Thyroid gland (tissue), 4 donors: ENCODE data around the gene IFTAP. TPM values are rescaled to one million over a fixed set of nuclear protein-coding genes. Genes with fewer than 3 reads are reported as not detected.

ENCODE experiments used
- DNase-seq, 2 donors: peaks; one replicate each; pipeline ENCODE4 v3.0.0-alpha.2; 2019
- H3K27ac ChIP-seq, 3 donors: fragments of 200-600 bp; sonication (generic); 1 replicate in 2 of 3; 2 replicates in 1 of 3; pipeline ENCODE4 v1.5.1; 2016 to 2019; ENCODE audit warnings: mild to moderate bottlenecking in 1 of 3, moderate library complexity in 1 of 3
- H3K27me3 ChIP-seq: fragments of 200-600 bp; sonication (generic); one replicate; pipeline ENCODE4 v1.5.1; 2019
- H3K36me3 ChIP-seq, 2 donors: fragments of 200-600 bp; sonication (generic); one replicate each; pipeline ENCODE4 v1.5.1; 2016 to 2019
- H3K4me1 ChIP-seq, 2 donors: fragments of 200-600 bp; sonication (generic); one replicate each; pipeline ENCODE4 v1.5.1; 2017 to 2019
- H3K4me3 ChIP-seq, 3 donors: fragments of 200-600 bp; sonication (generic); replicated peaks in 1 of 3; 1 replicate in 2 of 3; 2 replicates in 1 of 3; pipeline ENCODE4 v1.5.1; 2016; ENCODE audit warnings: mild to moderate bottlenecking in 1 of 3
- H3K9me3 ChIP-seq: fragments of 200-600 bp; sonication (generic); one replicate; pipeline ENCODE4 v1.5.1; 2017
- CTCF ChIP-seq, 6 experiments: fragments of 200-600 bp in 3 of 6; fragments of 450-650 bp in 3 of 6; sonication (generic) in 3 of 6; IDR thresholded peaks; one replicate each; pipeline ENCODE4 v1.5.1; 2016 to 2019; ENCODE audit warnings: antibody characterized with exemption in 6 of 6, mild to moderate bottlenecking in 2 of 6, inconsistent platforms in 1 of 6, moderate library complexity in 1 of 6
- POLR2A ChIP-seq, 2 donors: fragments of 450-650 bp; IDR thresholded peaks; one replicate each; pipeline ENCODE4 v1.6.1; 2017; ENCODE audit warnings: antibody characterized with exemption in 2 of 2, mild to moderate bottlenecking in 2 of 2, moderate library complexity in 1 of 2
- WGBS, 2 donors: methylation state at CpG; one replicate each; pipeline ENCODE4 v1.1.5; 2017; 5-methylcytosine and 5-hydroxymethylcytosine counted together
- intact Hi-C: fragments of 100-400 bp; cut with DNase I; formaldehyde crosslinking; loops from one replicate; pipeline ENCODE4 v1.15.1; 2023
- total RNA-seq, 4 donors: library from RNA; depleted of rRNA; stranded (reverse); fragments of >200 nt; gene quantifications; one replicate each; pipeline ENCODE4 v1.2.3, GENCODE V29; 2016

The IFTAP gene
- total RNA-seq, 4 donors from 2014 or later = 48.1 to 139 (median 99.0) TPM

- Histone ChIP-seq H3K9me3 (no peaks in the 10 kb centered on the region), H3K4me1 (peaks cover 4 to 5% of the 10 kb centered on the region in 2 donors), H3K27me3 (no peaks in the 10 kb centered on the region), H3K36me3 (no peaks in the 10 kb centered on the region), H3K4me3 (no peak overlapping the region), H3K27ac (no peak overlapping the region)
- no peak for DNase-seq
- TF ChIP-seq POLR2A (IDR thresholded peaks at IDR 0.05) = no peak
- TF ChIP-seq CTCF (IDR thresholded peaks at IDR 0.05) = no peak
- intact Hi-C loops = no loop called here
- WGBS, 2 donors = 47 to 58% methylated on average over 1 of the region's 1 CpG
Measured at GRCh38 chr11:36591433-36591832, 2.9 kb upstream of the IFTAP start.

GRCh38 chr11:36596880-36597279 is 2.6 kb downstream of the IFTAP start:
- no peaks in the 10 kb centered on the region for H3K27me3 ChIP-seq
- no peaks in the 10 kb centered on the region for H3K9me3 ChIP-seq
- H3K4me3 ChIP-seq = no peak overlapping the region
- H3K27ac ChIP-seq = peak overlapping the region in 2 of 3 donors; percentile 69 to 80
- no peaks in the 10 kb centered on the region for H3K36me3 ChIP-seq
- no peak for DNase-seq
- peaks cover 7 to 30% of the 10 kb centered on the region in 2 donors for H3K4me1 ChIP-seq
- TF ChIP-seq POLR2A (IDR thresholded peaks at IDR 0.05) (no peak), CTCF (IDR thresholded peaks at IDR 0.05) (no peak)
- intact Hi-C loops = no loop called here

GRCh38 chr11:36598051-36598450 is 3.7 kb downstream of the IFTAP start, which contains the start of gene RAG2:
TSS of gene RAG2 (minus strand) at chr11:36598236. CDS start at chr11:36594168, 4,068 bp downstream.
- intact Hi-C loops = no loop called here

GRCh38 chr11:36600180-36600579 is 5.9 kb downstream of the IFTAP start:
- 89 to 91% methylated on average over 7 of the region's 7 CpGs for WGBS, 2 donors
- DNase-seq = no peak
- TF ChIP-seq POLR2A (IDR thresholded peaks at IDR 0.05) (no peak), CTCF (IDR thresholded peaks at IDR 0.05) (no peak)
- no peaks in the 10 kb centered on the region for H3K9me3 ChIP-seq
- peaks cover 24 to 51% of the 10 kb centered on the region in 2 donors for H3K4me1 ChIP-seq
- H3K27me3 ChIP-seq = no peaks in the 10 kb centered on the region
- no peaks in the 10 kb centered on the region for H3K36me3 ChIP-seq
- H3K4me3 ChIP-seq = no peak overlapping the region
- intact Hi-C loops = no loop called here
- no peak overlapping the region for H3K27ac ChIP-seq

More at GRCh38 chr11:36598051-36598450, 3.7 kb downstream of the IFTAP start, which contains the start of gene RAG2:
- no peak within 1 kb of the TSS for H3K4me3 ChIP-seq
- no peaks in the 10 kb centered on the region for H3K36me3 ChIP-seq
- WGBS, 2 donors = 91 to 92% methylated on average over 2 of the region's 2 CpGs
- no peak for DNase-seq
- H3K9me3 ChIP-seq = no peaks in the 10 kb centered on the region
- no peaks in the 10 kb centered on the region for H3K27me3 ChIP-seq
- peaks cover 7 to 34% of the 10 kb centered on the region in 2 donors for H3K4me1 ChIP-seq
- H3K27ac ChIP-seq = peak within 1 kb of the TSS in 2 of 3 donors; percentile 69 to 80
- TF ChIP-seq CTCF (IDR thresholded peaks at IDR 0.05) (no peak), POLR2A (IDR thresholded peaks at IDR 0.05) (no peak)

- no peaks in the 10 kb centered on the region for H3K27me3 ChIP-seq
- TF ChIP-seq CTCF (IDR thresholded peaks at IDR 0.05) (no peak), POLR2A (IDR thresholded peaks at IDR 0.05) (no peak)
- H3K4me3 ChIP-seq = no peak overlapping the region
- peaks cover 31 to 56% of the 10 kb centered on the region in 2 donors for H3K4me1 ChIP-seq
- WGBS, 2 donors = 90 to 91% methylated on average over 2 of the region's 2 CpGs
- H3K36me3 ChIP-seq = no peaks in the 10 kb centered on the region
- H3K9me3 ChIP-seq = no peaks in the 10 kb centered on the region
- peak overlapping the region in 1 of 3 donors; percentile 25 for H3K27ac ChIP-seq
- no peak for DNase-seq
- intact Hi-C loops = no loop called here
Measured at GRCh38 chr11:36601155-36601554, 6.9 kb downstream of the IFTAP start.
